WTC11 (cell line): Measurements from ENCODE around the gene ACVR1B. TPM values are rescaled to one million over a fixed set of nuclear protein-coding genes. Genes with fewer than 3 reads are reported as not detected.

Source experiments
- ATAC-seq: fragments of 200-7000 bp; cut with Tn5 transposase; 2 replicates; pipeline ENCODE4 v1.10.0; 2021; ENCODE audit warnings: mild to moderate bottlenecking, moderate library complexity
- CTCF ChIA-PET: fragments of 300-600 bp; sonication (Branson Sonifier 250); formaldehyde crosslinking; loops from one replicate; lab custom pipeline; 2021; ENCODE audit warnings: antibody characterized with exemption; lab: Charles Lee
- POLR2A ChIA-PET: fragments of 350-600 bp; sonication (Branson Sonifier 250); formaldehyde crosslinking; loops from one replicate; lab custom pipeline; 2021; ENCODE audit warnings: antibody characterized with exemption; lab: Charles Lee
- DNase-seq: peaks from one replicate; pipeline ENCODE4 v3.0.0; 2021; ENCODE audit warnings: low spot score
- H3K27ac Mint-ChIP-seq: 2 replicates; pipeline ENCODE4 v1.8.0; 2021; ENCODE audit warnings: mixed read lengths
- H3K27me3 Mint-ChIP-seq: 2 replicates; pipeline ENCODE4 v1.8.0; 2021; ENCODE audit warnings: low read depth, mild to moderate bottlenecking, moderate library complexity, mixed read lengths
- H3K36me3 Mint-ChIP-seq: 2 replicates; pipeline ENCODE4 v1.8.0; 2021; ENCODE audit warnings: mixed read lengths
- H3K4me1 Mint-ChIP-seq: 2 replicates; pipeline ENCODE4 v1.8.0; 2022; ENCODE audit warnings: mixed read lengths
- H3K4me3 Mint-ChIP-seq: 2 replicates; pipeline ENCODE4 v1.8.0; 2021; ENCODE audit warnings: mild to moderate bottlenecking, moderate library complexity, mixed read lengths
- H3K9me3 Mint-ChIP-seq: 2 replicates; pipeline ENCODE4 v1.8.0; 2021; ENCODE audit warnings: mixed read lengths
- ATF2 ChIP-seq: sonication (generic); formaldehyde crosslinking; IDR thresholded peaks from 2 replicates; pipeline ENCODE4 v1.8.1; 2022; ENCODE audit warnings: low read depth, missing genetic modification reagents, borderline replicate concordance
- CREM ChIP-seq: sonication (generic); formaldehyde crosslinking; IDR thresholded peaks from 2 replicates; pipeline ENCODE4 v1.8.1; 2022; ENCODE audit warnings: mild to moderate bottlenecking, missing genetic modification reagents, moderate library complexity
- CTCF ChIP-seq: fragments of 200-600 bp; IDR thresholded peaks from 2 replicates; pipeline ENCODE4 v1.8.0; 2022; ENCODE audit warnings: antibody characterized with exemption
- EMX1 ChIP-seq: fragments of 250-450 bp; sonication (Bioruptor Pico); IDR thresholded peaks from 2 replicates; pipeline ENCODE4 v1.8.0; 2021; ENCODE audit warnings: mild to moderate bottlenecking
- ESRRA ChIP-seq: sonication (generic); formaldehyde crosslinking; IDR thresholded peaks from 2 replicates; pipeline ENCODE4 v1.8.1; 2022; ENCODE audit warnings: mild to moderate bottlenecking, missing genetic modification reagents, borderline replicate concordance
- KAT7 ChIP-seq: sonication (generic); formaldehyde crosslinking; IDR thresholded peaks from 2 replicates; pipeline ENCODE4 v1.8.1; 2023; ENCODE audit warnings: missing genetic modification reagents, mild to moderate bottlenecking, borderline replicate concordance
- RORB ChIP-seq: fragments of 250-450 bp; sonication (Bioruptor Pico); IDR thresholded peaks from 2 replicates; pipeline ENCODE4 v1.9.0; 2021; ENCODE audit warnings: mild to moderate bottlenecking
- TEAD4 ChIP-seq: sonication (generic); formaldehyde crosslinking; IDR thresholded peaks from 2 replicates; pipeline ENCODE4 v1.8.0; 2022; ENCODE audit warnings: mild to moderate bottlenecking, missing genetic modification reagents
- TP53 ChIP-seq: sonication (generic); formaldehyde crosslinking; IDR thresholded peaks from 2 replicates; pipeline ENCODE4 v1.8.1; 2023; ENCODE audit warnings: mild to moderate bottlenecking, missing genetic modification reagents
- ZBTB21 ChIP-seq: sonication (generic); formaldehyde crosslinking; IDR thresholded peaks from 2 replicates; pipeline ENCODE4 v1.8.1; 2023; ENCODE audit warnings: mild to moderate bottlenecking, missing genetic modification reagents, borderline replicate concordance
- ZBTB43 ChIP-seq: sonication (generic); formaldehyde crosslinking; IDR thresholded peaks from 2 replicates; pipeline ENCODE4 v1.8.1; 2023; ENCODE audit warnings: mild to moderate bottlenecking, missing genetic modification reagents
- ZNF138 ChIP-seq: sonication (generic); formaldehyde crosslinking; conservative IDR thresholded peaks from 2 replicates; pipeline ENCODE4 v1.8.1; 2022; ENCODE audit warnings: mild to moderate bottlenecking, moderate library complexity, missing genetic modification reagents
- ZNF317 ChIP-seq: sonication (generic); formaldehyde crosslinking; IDR thresholded peaks from 2 replicates; pipeline ENCODE4 v1.8.1; 2023; ENCODE audit warnings: low read depth, mild to moderate bottlenecking, moderate library complexity, missing genetic modification reagents, borderline replicate concordance
- ZNF416 ChIP-seq: fragments of 250-450 bp; sonication (Bioruptor Pico); IDR thresholded peaks from 2 replicates; pipeline ENCODE4 v1.9.0; 2021; ENCODE audit warnings: mild to moderate bottlenecking, inconsistent platforms
- ZNF423 ChIP-seq: fragments of 250-450 bp; sonication (Bioruptor Pico); IDR thresholded peaks from 2 replicates; pipeline ENCODE4 v2.1.2; 2022; ENCODE audit warnings: mild to moderate bottlenecking, moderate library complexity
- ZNF425 ChIP-seq: fragments of 250-450 bp; sonication (Bioruptor Pico); conservative IDR thresholded peaks from 2 replicates; pipeline ENCODE4 v1.9.0; 2021; ENCODE audit warnings: mild to moderate bottlenecking
- ZNF671 ChIP-seq: fragments of 250-450 bp; sonication (Bioruptor Pico); IDR thresholded peaks from 2 replicates; pipeline ENCODE4 v1.8.0; 2021; ENCODE audit warnings: mild to moderate bottlenecking
- total RNA-seq: library from RNA; stranded (reverse); gene quantifications from 3 replicates; pipeline ENCODE4 v1.2.3, GENCODE V29; 2021
- TF ChIP-seq, protein P1 (sequence below): sonication (generic); formaldehyde crosslinking; IDR thresholded peaks from 2 replicates; pipeline ENCODE4 v1.8.0; 2023; ENCODE audit warnings: missing genetic modification reagents, mild to moderate bottlenecking, borderline replicate concordance
- TF ChIP-seq, protein P2 (sequence below): sonication (generic); formaldehyde crosslinking; IDR thresholded peaks from 2 replicates; pipeline ENCODE4 v1.8.0; 2022; ENCODE audit warnings: mild to moderate bottlenecking, missing genetic modification reagents
- TF ChIP-seq, protein P3 (sequence below): sonication (generic); formaldehyde crosslinking; IDR thresholded peaks from 2 replicates; pipeline ENCODE4 v1.8.1; 2022; ENCODE audit warnings: missing genetic modification reagents, borderline replicate concordance

Gene ACVR1B
- total RNA-seq, 1 experiment from 2014 or later, result 24.1 TPM

DNA sequence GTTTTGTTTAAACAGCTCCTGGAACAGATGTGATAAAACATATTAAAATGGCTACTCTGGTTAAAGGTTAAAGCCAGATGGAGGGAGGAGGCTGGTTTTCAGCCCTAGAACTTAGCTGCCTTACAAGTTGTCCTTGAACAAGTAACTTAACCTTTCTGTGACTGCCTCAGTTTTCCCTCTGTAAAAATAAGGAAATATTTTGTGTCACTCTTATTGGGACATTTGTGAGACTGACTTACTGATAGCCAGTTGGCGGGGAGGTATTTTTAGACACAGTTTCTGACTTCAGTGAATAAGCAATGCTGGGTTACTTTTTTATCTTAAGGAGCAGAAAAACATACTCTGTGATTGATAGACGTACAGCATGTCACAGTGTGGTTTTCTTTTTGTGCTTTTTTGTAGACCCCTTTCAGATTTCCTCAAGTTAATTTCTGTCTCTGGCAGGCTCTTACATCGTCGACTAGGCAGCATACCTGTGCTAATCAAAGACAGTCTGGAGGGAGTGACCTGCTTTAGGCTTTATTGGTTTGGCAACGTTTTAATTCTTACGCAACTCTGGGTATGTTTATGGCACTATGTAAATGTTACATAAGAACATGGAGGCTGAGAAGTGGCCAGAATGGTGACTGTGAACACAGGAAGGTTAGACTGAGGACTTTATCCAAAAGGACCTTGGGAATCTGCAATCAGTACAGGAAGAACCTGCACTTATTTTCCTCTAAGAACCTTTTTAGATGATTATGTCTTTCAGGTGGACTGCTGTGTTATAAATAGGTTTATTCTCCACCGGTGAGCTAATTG is 3.3 kb downstream of the ACVR1B start (continued):
- TF ChIP-seq, protein P1, sequence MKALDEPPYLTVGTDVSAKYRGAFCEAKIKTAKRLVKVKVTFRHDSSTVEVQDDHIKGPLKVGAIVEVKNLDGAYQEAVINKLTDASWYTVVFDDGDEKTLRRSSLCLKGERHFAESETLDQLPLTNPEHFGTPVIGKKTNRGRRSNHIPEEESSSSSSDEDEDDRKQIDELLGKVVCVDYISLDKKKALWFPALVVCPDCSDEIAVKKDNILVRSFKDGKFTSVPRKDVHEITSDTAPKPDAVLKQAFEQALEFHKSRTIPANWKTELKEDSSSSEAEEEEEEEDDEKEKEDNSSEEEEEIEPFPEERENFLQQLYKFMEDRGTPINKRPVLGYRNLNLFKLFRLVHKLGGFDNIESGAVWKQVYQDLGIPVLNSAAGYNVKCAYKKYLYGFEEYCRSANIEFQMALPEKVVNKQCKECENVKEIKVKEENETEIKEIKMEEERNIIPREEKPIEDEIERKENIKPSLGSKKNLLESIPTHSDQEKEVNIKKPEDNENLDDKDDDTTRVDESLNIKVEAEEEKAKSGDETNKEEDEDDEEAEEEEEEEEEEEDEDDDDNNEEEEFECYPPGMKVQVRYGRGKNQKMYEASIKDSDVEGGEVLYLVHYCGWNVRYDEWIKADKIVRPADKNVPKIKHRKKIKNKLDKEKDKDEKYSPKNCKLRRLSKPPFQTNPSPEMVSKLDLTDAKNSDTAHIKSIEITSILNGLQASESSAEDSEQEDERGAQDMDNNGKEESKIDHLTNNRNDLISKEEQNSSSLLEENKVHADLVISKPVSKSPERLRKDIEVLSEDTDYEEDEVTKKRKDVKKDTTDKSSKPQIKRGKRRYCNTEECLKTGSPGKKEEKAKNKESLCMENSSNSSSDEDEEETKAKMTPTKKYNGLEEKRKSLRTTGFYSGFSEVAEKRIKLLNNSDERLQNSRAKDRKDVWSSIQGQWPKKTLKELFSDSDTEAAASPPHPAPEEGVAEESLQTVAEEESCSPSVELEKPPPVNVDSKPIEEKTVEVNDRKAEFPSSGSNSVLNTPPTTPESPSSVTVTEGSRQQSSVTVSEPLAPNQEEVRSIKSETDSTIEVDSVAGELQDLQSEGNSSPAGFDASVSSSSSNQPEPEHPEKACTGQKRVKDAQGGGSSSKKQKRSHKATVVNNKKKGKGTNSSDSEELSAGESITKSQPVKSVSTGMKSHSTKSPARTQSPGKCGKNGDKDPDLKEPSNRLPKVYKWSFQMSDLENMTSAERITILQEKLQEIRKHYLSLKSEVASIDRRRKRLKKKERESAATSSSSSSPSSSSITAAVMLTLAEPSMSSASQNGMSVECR (CRISPR knock-in tag), result no peak

GRCh38 chr12:51955702-51956101 is 4.2 kb downstream of the ACVR1B start:
- CTCF ChIA-PET, result interaction anchor here (0.7 kb wide), 2 partner anchors 15 to 132 kb away, joined by 3 read pairs; no protein-coding TSS in a partner anchor
- POLR2A ChIA-PET, result no interaction called here
- DNase-seq, result no peak
- H3K9me3 Mint-ChIP-seq, result no peaks in the 10 kb centered on the region
- no peak overlapping the region for H3K4me3 Mint-ChIP-seq
- H3K36me3 Mint-ChIP-seq, result no peaks in the 10 kb centered on the region
- peaks cover 29% of the 10 kb centered on the region for H3K27me3 Mint-ChIP-seq
- no peak for TF ChIP-seq ZNF138 (CRISPR knock-in tag)
- no peak for TF ChIP-seq CTCF
- no peak for TF ChIP-seq EMX1 (CRISPR knock-in tag)
- no peak for TF ChIP-seq TEAD4 (CRISPR knock-in tag)
- no peak for TF ChIP-seq ZNF317 (CRISPR knock-in tag)
- no peak for TF ChIP-seq ZBTB21 (CRISPR knock-in tag)
- TF ChIP-seq ZNF671 (CRISPR knock-in tag), result no peak
- TF ChIP-seq ZNF416, result no peak
- no peak for TF ChIP-seq ESRRA
- TF ChIP-seq ZNF425 (CRISPR knock-in tag), result no peak
- TF ChIP-seq, protein P2, sequence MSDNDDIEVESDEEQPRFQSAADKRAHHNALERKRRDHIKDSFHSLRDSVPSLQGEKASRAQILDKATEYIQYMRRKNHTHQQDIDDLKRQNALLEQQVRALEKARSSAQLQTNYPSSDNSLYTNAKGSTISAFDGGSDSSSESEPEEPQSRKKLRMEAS, result no peak
- TF ChIP-seq TP53 (CRISPR knock-in tag), result no peak
- TF ChIP-seq ATF2 (CRISPR knock-in tag), result no peak
- TF ChIP-seq, protein P3, sequence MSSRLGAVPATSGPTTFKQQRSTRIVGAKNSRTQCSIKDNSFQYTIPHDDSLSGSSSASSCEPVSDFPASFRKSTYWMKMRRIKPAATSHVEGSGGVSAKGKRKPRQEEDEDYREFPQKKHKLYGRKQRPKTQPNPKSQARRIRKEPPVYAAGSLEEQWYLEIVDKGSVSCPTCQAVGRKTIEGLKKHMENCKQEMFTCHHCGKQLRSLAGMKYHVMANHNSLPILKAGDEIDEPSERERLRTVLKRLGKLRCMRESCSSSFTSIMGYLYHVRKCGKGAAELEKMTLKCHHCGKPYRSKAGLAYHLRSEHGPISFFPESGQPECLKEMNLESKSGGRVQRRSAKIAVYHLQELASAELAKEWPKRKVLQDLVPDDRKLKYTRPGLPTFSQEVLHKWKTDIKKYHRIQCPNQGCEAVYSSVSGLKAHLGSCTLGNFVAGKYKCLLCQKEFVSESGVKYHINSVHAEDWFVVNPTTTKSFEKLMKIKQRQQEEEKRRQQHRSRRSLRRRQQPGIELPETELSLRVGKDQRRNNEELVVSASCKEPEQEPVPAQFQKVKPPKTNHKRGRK, result no peak
- no peak for TF ChIP-seq RORB (CRISPR knock-in tag)
- TF ChIP-seq ZNF423, result no peak
- TF ChIP-seq CREM (CRISPR knock-in tag), result no peak
- no peak for TF ChIP-seq KAT7 (CRISPR knock-in tag)
- no peak for TF ChIP-seq ZBTB43
- peaks cover 23% of the 10 kb centered on the region for H3K4me1 Mint-ChIP-seq
- H3K27ac Mint-ChIP-seq, result no peak overlapping the region
- ATAC-seq, result no peak
